ENCODE data around the gene GBX1.

The GBX1 gene

GRCh38 chr7:151141855-151142685 lies 25.4 kb downstream of the GBX1 start:
- H3K27ac ChIP-seq (ENCODE audit: low read length): no peak overlapping the region
- H3K9ac ChIP-seq (ENCODE audit: low read depth, low read length): no peak overlapping the region
- H3K4me3 ChIP-seq (ENCODE audit: low read length): no peak overlapping the region
- peaks cover 6% of the 10 kb centered on the region; the same call in 1 of the 2 replicates for H3K4me1 ChIP-seq (ENCODE audit: insufficient read depth, low read length)
- H3K9me3 ChIP-seq (ENCODE audit: insufficient read depth, low read depth, low read length): no peaks in the 10 kb centered on the region
- peaks cover 21% of the 10 kb centered on the region for H3K36me3 ChIP-seq (ENCODE audit: insufficient read depth, low read depth, low read length)
- no peaks in the 10 kb centered on the region; the same call in 1 of the 2 replicates for H3K27me3 ChIP-seq (ENCODE audit: insufficient read depth, low read length)

GRCh38 chr7:151141311-151141854 lies 26.1 kb downstream of the GBX1 start:
- Histone ChIP-seq H3K27ac (ENCODE audit: low read length) (no peak overlapping the region), H3K9ac (ENCODE audit: low read depth, low read length) (no peak overlapping the region), H3K27me3 (ENCODE audit: insufficient read depth, low read length) (no peaks in the 10 kb centered on the region; the same call in 1 of the 2 replicates), H3K4me1 (ENCODE audit: insufficient read depth, low read length) (peaks cover 6% of the 10 kb centered on the region; the same call in 1 of the 2 replicates), H3K36me3 (ENCODE audit: insufficient read depth, low read depth, low read length) (peaks cover 23% of the 10 kb centered on the region), H3K9me3 (ENCODE audit: insufficient read depth, low read depth, low read length) (no peaks in the 10 kb centered on the region), H3K4me3 (ENCODE audit: low read length) (no peak overlapping the region)

- Histone ChIP-seq H3K27ac (ENCODE audit: low read length) (no peak overlapping the region), H3K36me3 (ENCODE audit: insufficient read depth, low read depth, low read length) (peaks cover 26% of the 10 kb centered on the region), H3K9me3 (ENCODE audit: insufficient read depth, low read depth, low read length) (no peaks in the 10 kb centered on the region), H3K9ac (ENCODE audit: low read depth, low read length) (no peak overlapping the region), H3K4me1 (ENCODE audit: insufficient read depth, low read length) (peaks cover 6% of the 10 kb centered on the region; the same call in 1 of the 2 replicates), H3K27me3 (ENCODE audit: insufficient read depth, low read length) (no peaks in the 10 kb centered on the region; the same call in 1 of the 2 replicates), H3K4me3 (ENCODE audit: low read length) (no peak overlapping the region)
Observed at GRCh38 chr7:151140826-151141225, 26.7 kb downstream of the GBX1 start.

GRCh38 chr7:151139791-151140190 lies 27.7 kb downstream of the GBX1 start:
- Histone ChIP-seq H3K27me3 (ENCODE audit: insufficient read depth, low read length) (no peaks in the 10 kb centered on the region; the same call in 1 of the 2 replicates), H3K9me3 (ENCODE audit: insufficient read depth, low read depth, low read length) (no peaks in the 10 kb centered on the region), H3K36me3 (ENCODE audit: insufficient read depth, low read depth, low read length) (peaks cover 31% of the 10 kb centered on the region), H3K4me1 (ENCODE audit: insufficient read depth, low read length) (peaks cover 6% of the 10 kb centered on the region; the same call in 1 of the 2 replicates), H3K4me3 (ENCODE audit: low read length) (no peak overlapping the region), H3K9ac (ENCODE audit: low read depth, low read length) (no peak overlapping the region), H3K27ac (ENCODE audit: low read length) (no peak overlapping the region)

GRCh38 chr7:151139071-151139790 lies 28.3 kb downstream of the GBX1 start:
- Histone ChIP-seq H3K27me3 (ENCODE audit: insufficient read depth, low read length) (no peaks in the 10 kb centered on the region; the same call in 1 of the 2 replicates), H3K36me3 (ENCODE audit: insufficient read depth, low read depth, low read length) (peaks cover 33% of the 10 kb centered on the region), H3K9me3 (ENCODE audit: insufficient read depth, low read depth, low read length) (no peaks in the 10 kb centered on the region), H3K27ac (ENCODE audit: low read length) (no peak overlapping the region), H3K4me3 (ENCODE audit: low read length) (no peak overlapping the region), H3K4me1 (ENCODE audit: insufficient read depth, low read length) (peaks cover 6% of the 10 kb centered on the region; the same call in 1 of the 2 replicates), H3K9ac (ENCODE audit: low read depth, low read length) (no peak overlapping the region)

GRCh38 chr7:151138153-151138851 lies 29.2 kb downstream of the GBX1 start:
- Histone ChIP-seq H3K9ac (ENCODE audit: low read depth, low read length) (no peak overlapping the region), H3K36me3 (ENCODE audit: insufficient read depth, low read depth, low read length) (peaks cover 33% of the 10 kb centered on the region), H3K4me3 (ENCODE audit: low read length) (0 out of 2 replicates have a peak overlapping the region, but pooled peaks have one; percentile 26)

GRCh38 chr7:151137791-151138152 lies 29.7 kb downstream of the GBX1 start:
- Histone ChIP-seq H3K4me3 (ENCODE audit: low read length) (no peak overlapping the region), H3K9ac (ENCODE audit: low read depth, low read length) (no peak overlapping the region), H3K4me1 (ENCODE audit: insufficient read depth, low read length) (peaks cover 6% of the 10 kb centered on the region; the same call in 1 of the 2 replicates), H3K36me3 (ENCODE audit: insufficient read depth, low read depth, low read length) (peaks cover 30% of the 10 kb centered on the region; the same call in 1 of the 2 replicates), H3K27ac (ENCODE audit: low read length) (no peak overlapping the region), H3K9me3 (ENCODE audit: insufficient read depth, low read depth, low read length) (no peaks in the 10 kb centered on the region), H3K27me3 (ENCODE audit: insufficient read depth, low read length) (no peaks in the 10 kb centered on the region; the same call in 1 of the 2 replicates)

More at GRCh38 chr7:151138153-151138851, 29.2 kb downstream of the GBX1 start:
- H3K4me1 ChIP-seq (ENCODE audit: insufficient read depth, low read length): peaks cover 6% of the 10 kb centered on the region; the same call in 1 of the 2 replicates
- no peak overlapping the region for H3K27ac ChIP-seq (ENCODE audit: low read length)
- no peaks in the 10 kb centered on the region; the same call in 1 of the 2 replicates for H3K27me3 ChIP-seq (ENCODE audit: insufficient read depth, low read length)
- H3K9me3 ChIP-seq (ENCODE audit: insufficient read depth, low read depth, low read length): no peaks in the 10 kb centered on the region

- H3K36me3 ChIP-seq (ENCODE audit: insufficient read depth, low read depth, low read length): peaks cover 30% of the 10 kb centered on the region; the same call in 1 of the 2 replicates
- no peak overlapping the region for H3K9ac ChIP-seq (ENCODE audit: low read depth, low read length)
- no peaks in the 10 kb centered on the region for H3K9me3 ChIP-seq (ENCODE audit: insufficient read depth, low read depth, low read length)
- no peak overlapping the region for H3K4me3 ChIP-seq (ENCODE audit: low read length)
- no peak overlapping the region for H3K27ac ChIP-seq (ENCODE audit: low read length)
- peaks cover 6% of the 10 kb centered on the region; the same call in 1 of the 2 replicates for H3K4me1 ChIP-seq (ENCODE audit: insufficient read depth, low read length)
- no peaks in the 10 kb centered on the region; the same call in 1 of the 2 replicates for H3K27me3 ChIP-seq (ENCODE audit: insufficient read depth, low read length)
Observed at GRCh38 chr7:151137076-151137675, 30.3 kb downstream of the GBX1 start.

GRCh38 chr7:151135866-151136843 lies 31.3 kb downstream of the GBX1 start:
- no peak overlapping the region for H3K4me3 ChIP-seq (ENCODE audit: low read length)
- no peak overlapping the region for H3K9ac ChIP-seq (ENCODE audit: low read depth, low read length)
- peaks cover 28% of the 10 kb centered on the region; the same call in 1 of the 2 replicates for H3K36me3 ChIP-seq (ENCODE audit: insufficient read depth, low read depth, low read length)
- no peaks in the 10 kb centered on the region for H3K9me3 ChIP-seq (ENCODE audit: insufficient read depth, low read depth, low read length)
- peaks cover 6% of the 10 kb centered on the region; the same call in 1 of the 2 replicates for H3K4me1 ChIP-seq (ENCODE audit: insufficient read depth, low read length)
- H3K27me3 ChIP-seq (ENCODE audit: insufficient read depth, low read length): no peaks in the 10 kb centered on the region; the same call in 1 of the 2 replicates
- no peak overlapping the region for H3K27ac ChIP-seq (ENCODE audit: low read length)

GRCh38 chr7:151135525-151135845 lies 32.0 kb downstream of the GBX1 start:
- no peaks in the 10 kb centered on the region; the same call in 1 of the 2 replicates for H3K27me3 ChIP-seq (ENCODE audit: insufficient read depth, low read length)
- H3K4me1 ChIP-seq (ENCODE audit: insufficient read depth, low read length): peaks cover 6% of the 10 kb centered on the region; the same call in 1 of the 2 replicates
- no peak overlapping the region for H3K9ac ChIP-seq (ENCODE audit: low read depth, low read length)
- no peak overlapping the region for H3K27ac ChIP-seq (ENCODE audit: low read length)
- H3K36me3 ChIP-seq (ENCODE audit: insufficient read depth, low read depth, low read length): peaks cover 35% of the 10 kb centered on the region
- no peaks in the 10 kb centered on the region for H3K9me3 ChIP-seq (ENCODE audit: insufficient read depth, low read depth, low read length)
- no peak overlapping the region for H3K4me3 ChIP-seq (ENCODE audit: low read length)

Data from iPS-20b (cell line).